ENCODE data around the gene CRTC1. TPM values are rescaled to one million over a fixed set of nuclear protein-coding genes. Genes with fewer than 3 reads are reported as not detected.
"Not testable (repeated sequence)": the region's sequence is repeated elsewhere in the genome, so short reads cannot be mapped to it uniquely, and the experiment has no call there.

Gene CRTC1
- polyA plus RNA-seq, 6 donors from 2014 or later = 1.4 to 2.4 (median 1.4) TPM; not detected in 1

GRCh38 chr19:18809149-18809868 is 125.8 kb downstream of the CRTC1 start:
- no peak for ATAC-seq (ENCODE audit: low read depth in 2 of 2)
- Mint-ChIP-seq H3K9me3 (no peaks in the 10 kb centered on the region), H3K36me3 (no peaks in the 10 kb centered on the region)

GRCh38 chr19:18811638-18812037 is 128.2 kb downstream of the CRTC1 start:
- not testable (repeated sequence) for ATAC-seq (ENCODE audit: low read depth in 2 of 2); H3K9me3 Mint-ChIP-seq; H3K27ac Mint-ChIP-seq; H3K4me1 Mint-ChIP-seq; H3K4me3 Mint-ChIP-seq; H3K36me3 Mint-ChIP-seq; DNase-seq
- H3K27me3 Mint-ChIP-seq = peaks cover 10 to 37% (median 10%) of the 10 kb centered on the region in 3 donors

More at GRCh38 chr19:18809149-18809868, 125.8 kb downstream of the CRTC1 start:
- Mint-ChIP-seq H3K4me1 (peaks cover 4 to 6% (median 4%) of the 10 kb centered on the region in 3 donors), H3K27me3 (peaks cover 6 to 37% (median 10%) of the 10 kb centered on the region in 3 donors), H3K4me3 (peak overlapping the region in 2 of 8 donors; percentile 0 to 6), H3K27ac (no peak overlapping the region)
- DNase-seq = no peak

GRCh38 chr19:18814063-18814462 is 130.6 kb downstream of the CRTC1 start:
- DNase-seq = no peak
- H3K27me3 Mint-ChIP-seq = peaks cover 9 to 32% (median 10%) of the 10 kb centered on the region in 3 donors
- no peak overlapping the region for H3K27ac Mint-ChIP-seq
- no peaks in the 10 kb centered on the region for H3K9me3 Mint-ChIP-seq
- no peak overlapping the region for H3K4me3 Mint-ChIP-seq
- no peak for ATAC-seq (ENCODE audit: low read depth in 2 of 2)
- H3K4me1 Mint-ChIP-seq = peaks cover 4 to 6% (median 4%) of the 10 kb centered on the region in 3 donors
- no peaks in the 10 kb centered on the region for H3K36me3 Mint-ChIP-seq

DNA sequence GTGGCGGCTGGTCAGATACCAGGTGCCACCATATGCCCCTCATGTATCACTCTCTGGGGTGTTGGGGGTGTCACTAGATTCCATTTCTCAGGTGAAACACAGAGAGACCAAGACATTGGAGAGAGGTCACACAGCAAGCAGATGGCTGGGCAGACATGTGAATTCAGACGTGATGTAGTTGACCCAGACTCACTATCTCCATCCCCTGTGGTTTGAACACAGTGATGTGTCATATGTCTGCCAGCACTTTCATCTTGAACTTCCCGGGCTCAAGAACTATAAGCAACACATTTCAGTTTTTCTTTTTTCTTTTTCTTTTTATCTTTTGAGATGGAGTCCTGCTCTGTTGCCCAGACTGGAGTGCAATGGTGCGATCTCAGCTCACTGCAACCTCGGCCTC is 132.2 kb downstream of the CRTC1 start:
- H3K4me1 Mint-ChIP-seq = no peaks in the 10 kb centered on the region
- no peaks in the 10 kb centered on the region for H3K9me3 Mint-ChIP-seq
- H3K27ac Mint-ChIP-seq = no peak overlapping the region

GRCh38 chr19:18816645-18817044 is 133.2 kb downstream of the CRTC1 start:
- peaks cover 0 to 16% (median 4%) of the 10 kb centered on the region in 3 donors for H3K27me3 Mint-ChIP-seq
- not testable (repeated sequence) for H3K4me3 Mint-ChIP-seq; ATAC-seq (ENCODE audit: low read depth in 2 of 2); DNase-seq; H3K27ac Mint-ChIP-seq; H3K36me3 Mint-ChIP-seq; H3K4me1 Mint-ChIP-seq; H3K9me3 Mint-ChIP-seq

More for the DNA sequence above, 132.2 kb downstream of the CRTC1 start:
- Mint-ChIP-seq H3K4me3 (no peak overlapping the region), H3K27me3 (peaks cover 0 to 25% (median 4%) of the 10 kb centered on the region in 3 donors), H3K36me3 (no peaks in the 10 kb centered on the region)
- no peak for ATAC-seq (ENCODE audit: low read depth in 2 of 2)
- no peak for DNase-seq

GRCh38 chr19:18817574-18817973 is 134.1 kb downstream of the CRTC1 start:
- Mint-ChIP-seq H3K9me3 (no peaks in the 10 kb centered on the region), H3K27me3 (peaks cover 0 to 6% (median 4%) of the 10 kb centered on the region in 3 donors), H3K4me1 (no peaks in the 10 kb centered on the region), H3K36me3 (no peaks in the 10 kb centered on the region), H3K4me3 (no peak overlapping the region), H3K27ac (no peak overlapping the region)
- DNase-seq (no peak), ATAC-seq (ENCODE audit: low read depth in 2 of 2) (no peak)

DNA sequence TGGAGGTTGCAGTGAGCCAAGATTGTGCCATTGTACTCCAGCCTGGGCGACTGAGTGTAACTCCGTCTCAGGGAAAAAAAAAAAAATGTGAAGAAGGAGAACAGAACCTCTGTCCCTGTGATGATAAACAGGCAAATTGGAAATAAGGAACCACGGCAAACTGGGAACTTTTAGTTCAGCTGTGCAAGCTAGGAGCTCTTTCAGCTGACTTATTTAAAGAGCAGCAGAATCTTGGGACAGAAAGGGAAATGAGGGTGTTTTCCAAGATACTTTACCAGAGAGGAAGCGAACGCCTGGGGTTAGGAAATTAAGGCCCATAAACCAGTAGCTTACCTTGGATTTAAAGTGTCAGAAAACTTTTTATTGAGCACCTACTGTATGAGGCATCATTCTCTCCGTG is 145.3 kb downstream of the CRTC1 start:
- ATAC-seq (ENCODE audit: low read depth in 2 of 2) (no peak), DNase-seq (no peak)
- Mint-ChIP-seq H3K4me1 (peaks cover 11 to 22% (median 13%) of the 10 kb centered on the region in 3 donors), H3K27me3 (peaks cover 0 to 17% (median 7%) of the 10 kb centered on the region in 3 donors), H3K36me3 (peaks cover 0 to 5% of the 10 kb centered on the region in 2 donors), H3K9me3 (peaks cover 0 to 14% (median 8%) of the 10 kb centered on the region in 7 donors), H3K27ac (no peak overlapping the region), H3K4me3 (no peak overlapping the region)

DNA sequence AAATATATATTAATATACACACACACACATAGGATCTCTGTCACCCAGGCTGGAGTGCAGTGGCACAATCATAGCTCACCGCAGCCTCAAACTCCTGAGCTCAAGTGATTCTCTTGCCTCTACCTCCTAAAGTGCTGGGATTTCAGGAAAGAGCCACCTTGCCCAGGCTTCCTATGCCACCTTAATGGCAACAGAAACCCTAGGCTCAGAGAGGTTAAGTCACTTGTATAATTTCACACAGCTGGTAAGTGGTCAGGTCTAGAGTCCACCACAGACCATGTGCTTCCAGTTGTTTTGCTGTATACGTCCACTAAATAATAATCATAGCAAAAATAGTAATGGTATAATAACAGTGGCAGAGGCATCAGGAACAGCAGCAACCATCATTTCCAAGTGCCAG is 147.0 kb downstream of the CRTC1 start:
- ATAC-seq (ENCODE audit: low read depth in 2 of 2) = no peak
- H3K27ac Mint-ChIP-seq = peak overlapping the region in 1 of 6 donors; percentile 28
- H3K4me3 Mint-ChIP-seq = peak overlapping the region in 7 of 8 donors; percentile 16 to 98 (median 79)

GRCh38 chr19:18831524-18832305 is 148.2 kb downstream of the CRTC1 start, which contains the start of gene UPF1:
Gene UPF1, plus strand, starts transcription at chr19:18831959. Its CDS starts 251 bp downstream, at chr19:18832210.
- H3K4me3 Mint-ChIP-seq = peak within 1 kb of the TSS; percentile 90 to 98 (median 93)
- peaks cover 36 to 50% (median 40%) of the 10 kb centered on the region in 3 donors for H3K4me1 Mint-ChIP-seq
- H3K27ac Mint-ChIP-seq = peak within 1 kb of the TSS; percentile 57 to 98 (median 92)
- ATAC-seq (ENCODE audit: low read depth in 2 of 2) = peak; percentile 85 to 86
- H3K27me3 Mint-ChIP-seq = peaks cover 0 to 10% (median 7%) of the 10 kb centered on the region in 3 donors
- peaks cover 5 to 6% of the 10 kb centered on the region in 2 donors for H3K36me3 Mint-ChIP-seq
- peaks cover 0 to 8% (median 7%) of the 10 kb centered on the region in 7 donors for H3K9me3 Mint-ChIP-seq
- peak; percentile 96 for DNase-seq

More for the DNA sequence above, 147.0 kb downstream of the CRTC1 start:
- peaks cover 0 to 13% (median 7%) of the 10 kb centered on the region in 3 donors for H3K27me3 Mint-ChIP-seq
- no peak for DNase-seq
- peaks cover 0 to 5% of the 10 kb centered on the region in 2 donors for H3K36me3 Mint-ChIP-seq
- H3K4me1 Mint-ChIP-seq = peaks cover 25 to 38% (median 29%) of the 10 kb centered on the region in 3 donors
- peaks cover 0 to 14% (median 8%) of the 10 kb centered on the region in 7 donors for H3K9me3 Mint-ChIP-seq

Other genes with a start within 250 kb of the CRTC1 start
- gene ISYNA1, start 245.5 kb upstream of the CRTC1 start, polyA plus RNA-seq (ENCODE audit: low read depth in 6 of 6) = 10 to 100 TPM in 2 of 6 donors, 1 to 10 TPM in 4; 6.3 to 12.2 (median 8.6) TPM
- gene ELL, start 161.6 kb upstream of the CRTC1 start, polyA plus RNA-seq (ENCODE audit: low read depth in 6 of 6) = 10 to 100 TPM in 5 of 6 donors, 1 to 10 TPM in 1; 7.0 to 19.3 (median 14.6) TPM
- 100 to 1,000 TPM in 1 of 6 donors, 10 to 100 TPM in 5; 69.8 to 100 (median 71.6) TPM for gene FKBP8, start 140.1 kb upstream of the CRTC1 start, polyA plus RNA-seq (ENCODE audit: low read depth in 6 of 6)
- 100 to 1,000 TPM in 1 of 6 donors, 10 to 100 TPM in 5; 75.3 to 108 (median 84.5) TPM for gene KXD1, start 125.8 kb upstream of the CRTC1 start, polyA plus RNA-seq (ENCODE audit: low read depth in 6 of 6)
- gene UBA52, start 111.8 kb upstream of the CRTC1 start, polyA plus RNA-seq (ENCODE audit: low read depth in 6 of 6) = 1,000 to 10,000 TPM; 1,188 to 1,782 (median 1,685) TPM
- 100 to 1,000 TPM in 2 of 6 donors, 10 to 100 TPM in 4; 76.0 to 107 (median 91.9) TPM for gene REX1BD, start 94.9 kb upstream of the CRTC1 start, polyA plus RNA-seq (ENCODE audit: low read depth in 6 of 6)
- gene CRLF1, start 76.9 kb upstream of the CRTC1 start, polyA plus RNA-seq (ENCODE audit: low read depth in 6 of 6) = 1 to 10 TPM in 2 of 6 donors, under 1 TPM in 2, not detected in 2; 0.44 to 7.0 (median 0.97) TPM
- gene TMEM59L, start 70.8 kb upstream of the CRTC1 start, polyA plus RNA-seq (ENCODE audit: low read depth in 6 of 6) = not detected
- 1 to 10 TPM in 5 of 6 donors, not detected in 1; 2.0 to 3.7 (median 3.6) TPM for gene KLHL26, start 46.7 kb upstream of the CRTC1 start, polyA plus RNA-seq (ENCODE audit: low read depth in 6 of 6)
- gene COMP, start 107.6 kb downstream of the CRTC1 start, polyA plus RNA-seq (ENCODE audit: low read depth in 6 of 6) = under 1 TPM in 1 of 6 donors, not detected in 5; 0.36 TPM
- gene UPF1, start 148.3 kb downstream of the CRTC1 start, polyA plus RNA-seq (ENCODE audit: low read depth in 6 of 6) = 10 to 100 TPM in 3 of 6 donors, 1 to 10 TPM in 3; 2.2 to 21.3 (median 10.0) TPM
- under 1 TPM in 1 of 6 donors, not detected in 5; 0.15 TPM for gene CERS1, start 212.5 kb downstream of the CRTC1 start, polyA plus RNA-seq (ENCODE audit: low read depth in 6 of 6)
- gene COPE, start 235.7 kb downstream of the CRTC1 start, polyA plus RNA-seq (ENCODE audit: low read depth in 6 of 6) = 100 to 1,000 TPM; 204 to 322 (median 251) TPM
- gene DDX49, start 236.0 kb downstream of the CRTC1 start, polyA plus RNA-seq (ENCODE audit: low read depth in 6 of 6) = 10 to 100 TPM; 14.2 to 33.3 (median 24.5) TPM